ENCODE results near the gene ANKRD66. TPM values are rescaled to one million over a fixed set of nuclear protein-coding genes. Genes with fewer than 3 reads are reported as not detected.

ANKRD66 gene
- total RNA-seq, 1 experiment from 2014 or later = not detected

DNA sequence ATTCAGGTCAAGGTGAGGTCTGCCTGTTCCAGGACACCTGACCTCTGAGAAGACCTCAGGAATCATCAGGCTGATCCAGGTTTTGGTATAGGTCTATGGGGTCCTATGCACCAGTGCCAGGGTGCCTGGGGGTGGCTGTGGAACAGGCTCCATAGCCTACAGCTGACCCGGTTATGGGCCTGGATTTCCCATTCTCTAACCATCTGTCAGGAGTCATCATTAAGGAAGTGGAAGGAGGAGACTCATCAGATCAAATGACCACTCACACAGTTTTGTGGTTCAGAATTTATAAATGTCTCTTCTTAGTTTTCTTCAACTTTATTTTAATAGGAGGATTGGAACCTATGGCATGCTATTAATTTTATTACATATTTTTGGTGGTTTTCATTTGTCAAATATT is 26.3 kb upstream of the ANKRD66 start:
- Histone ChIP-seq H3K23ac (ENCODE audit: insufficient read length, low read depth, low read length) (no peak overlapping the region), H4K5ac (ENCODE audit: insufficient read length, low read depth, low read length) (no peak overlapping the region), H2AFZ (ENCODE audit: low read length) (no peak overlapping the region), H3K4me1 (ENCODE audit: insufficient read depth, low read length) (no peaks in the 10 kb centered on the region), H3K4ac (ENCODE audit: low read depth, low read length) (no peak overlapping the region), H3T11ph (ENCODE audit: low read length) (no peak overlapping the region), H3K23me2 (ENCODE audit: insufficient read length, low read depth, low read length, poor library complexity, severe bottlenecking) (no peaks in the 10 kb centered on the region), H3K27ac (ENCODE audit: insufficient read length, low read depth, low read length) (no peak overlapping the region), H4K8ac (replicated peaks; ENCODE audit: insufficient read length, low read depth, low read length) (no peak overlapping the region), H3K18ac (ENCODE audit: insufficient read length, low read depth, low read length) (no peak overlapping the region), H2BK12ac (ENCODE audit: insufficient read length, low read depth, low read length) (no peak overlapping the region), H3K9me3 (ENCODE audit: control insufficient read depth, low read depth, low read length) (no peaks in the 10 kb centered on the region), H3K4me2 (ENCODE audit: insufficient read depth, insufficient read length, low read length) (no peak overlapping the region), H2BK15ac (ENCODE audit: low read depth, low read length) (no peak overlapping the region), H2BK20ac (ENCODE audit: low read depth, low read length, poor library complexity, severe bottlenecking) (no peak overlapping the region), H3K9ac (ENCODE audit: extremely low read depth, insufficient read length, low read length) (no peak overlapping the region), H2AK5ac (ENCODE audit: insufficient read length, low read length) (no peak overlapping the region), H2BK120ac (ENCODE audit: low read depth, low read length, poor library complexity, severe bottlenecking) (no peak overlapping the region), H3K14ac (ENCODE audit: insufficient read depth, low read length) (no peak overlapping the region), H4K91ac (ENCODE audit: insufficient read length, low read depth, low read length) (no peak overlapping the region), H3K56ac (ENCODE audit: insufficient read length, low read depth, low read length) (no peak overlapping the region), H4K20me1 (ENCODE audit: control insufficient read depth, insufficient read depth, insufficient read length) (no peaks in the 10 kb centered on the region), H3K27me3 (ENCODE audit: insufficient read depth, low read length) (no peaks in the 10 kb centered on the region), H2BK5ac (ENCODE audit: insufficient read length, low read length) (no peak overlapping the region), H3K79me1 (ENCODE audit: insufficient read depth, low read depth, low read length, poor library complexity, severe bottlenecking) (no peaks in the 10 kb centered on the region), H3K79me2 (ENCODE audit: insufficient read depth, low read length) (no peaks in the 10 kb centered on the region)
- no peaks in the 10 kb centered on the region for H3K9me3 Mint-ChIP-seq
- H3K27me3 Mint-ChIP-seq (ENCODE audit: low read depth) = peaks cover 5% of the 10 kb centered on the region
- no peak for DNase-seq
- no peak overlapping the region for H3K4me3 Mint-ChIP-seq
- no CpG with 5 or more reads among the region's 1 CpG for WGBS (ENCODE audit: extremely low coverage, insufficient read length, low lambda C conversion rate)
- TF ChIP-seq, protein P1, sequence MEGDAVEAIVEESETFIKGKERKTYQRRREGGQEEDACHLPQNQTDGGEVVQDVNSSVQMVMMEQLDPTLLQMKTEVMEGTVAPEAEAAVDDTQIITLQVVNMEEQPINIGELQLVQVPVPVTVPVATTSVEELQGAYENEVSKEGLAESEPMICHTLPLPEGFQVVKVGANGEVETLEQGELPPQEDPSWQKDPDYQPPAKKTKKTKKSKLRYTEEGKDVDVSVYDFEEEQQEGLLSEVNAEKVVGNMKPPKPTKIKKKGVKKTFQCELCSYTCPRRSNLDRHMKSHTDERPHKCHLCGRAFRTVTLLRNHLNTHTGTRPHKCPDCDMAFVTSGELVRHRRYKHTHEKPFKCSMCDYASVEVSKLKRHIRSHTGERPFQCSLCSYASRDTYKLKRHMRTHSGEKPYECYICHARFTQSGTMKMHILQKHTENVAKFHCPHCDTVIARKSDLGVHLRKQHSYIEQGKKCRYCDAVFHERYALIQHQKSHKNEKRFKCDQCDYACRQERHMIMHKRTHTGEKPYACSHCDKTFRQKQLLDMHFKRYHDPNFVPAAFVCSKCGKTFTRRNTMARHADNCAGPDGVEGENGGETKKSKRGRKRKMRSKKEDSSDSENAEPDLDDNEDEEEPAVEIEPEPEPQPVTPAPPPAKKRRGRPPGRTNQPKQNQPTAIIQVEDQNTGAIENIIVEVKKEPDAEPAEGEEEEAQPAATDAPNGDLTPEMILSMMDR (conservative IDR thresholded peaks at IDR 0.05) = no peak
- H3K4me1 Mint-ChIP-seq = no peaks in the 10 kb centered on the region
- no peak overlapping the region for H3K27ac Mint-ChIP-seq
- no peaks in the 10 kb centered on the region; a peak in 1 of 7 replicates for H3K36me3 Mint-ChIP-seq (ENCODE audit: insufficient read depth in 1 of 3, low read depth in 3 of 3)
